MV-4-11 (cell line): ENCODE results near the gene RAB26.

Experiments
- DNase-seq: peaks from one replicate; lab custom pipeline; 2025; lab: John Stamatoyannopoulos, UW

The RAB26 gene

DNA sequence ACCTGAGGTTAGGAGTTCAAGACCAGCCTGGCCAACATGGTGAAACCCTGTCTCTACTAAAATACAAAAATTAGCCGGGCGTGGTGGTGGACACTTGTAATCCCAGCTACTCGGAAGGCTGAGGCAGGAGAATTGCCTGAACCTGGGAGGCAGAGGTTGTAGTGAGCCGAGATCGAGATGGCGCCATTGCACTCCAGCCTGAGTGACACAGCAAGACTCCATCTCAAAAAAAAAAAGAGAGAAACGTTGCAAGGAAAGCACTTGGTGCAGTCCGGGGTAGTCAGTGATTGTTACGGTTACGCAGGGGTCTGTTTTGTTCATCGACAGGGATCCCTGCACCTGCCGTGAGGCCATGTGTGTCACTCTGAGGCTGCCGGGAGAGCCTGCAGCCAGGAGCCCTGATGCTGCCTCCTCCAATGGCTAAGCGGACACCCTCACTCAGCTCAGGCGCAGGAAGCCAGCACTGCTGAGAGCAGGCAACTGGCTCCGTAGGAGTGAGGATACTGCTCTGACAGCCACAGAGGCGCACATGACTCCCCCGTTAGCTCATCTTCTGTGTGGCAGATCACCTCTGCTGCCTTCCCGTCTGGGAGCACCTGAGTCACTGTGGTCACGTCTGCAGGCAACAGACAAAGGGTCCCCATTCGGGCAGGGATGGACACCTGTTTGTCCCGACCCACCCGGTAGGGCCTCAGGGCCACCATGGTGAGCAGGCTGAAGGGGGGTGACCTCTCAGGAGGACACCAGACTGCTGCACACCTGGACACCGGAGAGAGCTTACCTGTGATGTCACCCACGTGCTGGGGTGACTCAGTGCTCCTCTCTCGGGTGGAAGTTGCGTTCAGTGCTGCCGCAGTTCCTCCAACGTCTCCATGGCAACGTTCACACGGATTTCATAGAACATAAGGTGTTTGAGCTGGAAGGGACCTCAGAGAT, 5.2 kb upstream of the RAB26 start:
- no peak for DNase-seq

GRCh38 chr16:2143878-2144485, 4.4 kb upstream of the RAB26 start:
- no peak for DNase-seq

GRCh38 chr16:2145843-2146242, 2.6 kb upstream of the RAB26 start:
- no peak for DNase-seq

DNA sequence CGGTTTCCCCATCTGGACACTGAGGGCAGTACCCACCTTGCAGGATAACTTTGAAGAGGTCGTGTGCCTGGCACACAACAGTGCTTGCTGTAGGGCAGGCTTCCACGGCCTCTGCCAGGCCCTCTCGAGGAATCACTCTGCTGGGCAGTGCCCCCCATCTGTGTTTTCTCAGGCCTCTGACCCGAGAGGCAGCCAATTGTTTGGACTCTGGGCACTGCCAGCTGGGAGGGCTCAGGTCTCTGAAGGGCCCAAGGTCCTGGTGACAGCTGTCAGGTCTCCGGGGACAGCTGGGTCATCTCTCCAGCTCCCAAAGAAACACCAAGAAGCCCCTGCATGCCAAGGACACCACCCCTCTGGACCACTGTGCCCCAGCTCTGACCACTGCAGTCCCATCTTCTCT, 1.0 kb upstream of the RAB26 start:
- no peak for DNase-seq

DNA sequence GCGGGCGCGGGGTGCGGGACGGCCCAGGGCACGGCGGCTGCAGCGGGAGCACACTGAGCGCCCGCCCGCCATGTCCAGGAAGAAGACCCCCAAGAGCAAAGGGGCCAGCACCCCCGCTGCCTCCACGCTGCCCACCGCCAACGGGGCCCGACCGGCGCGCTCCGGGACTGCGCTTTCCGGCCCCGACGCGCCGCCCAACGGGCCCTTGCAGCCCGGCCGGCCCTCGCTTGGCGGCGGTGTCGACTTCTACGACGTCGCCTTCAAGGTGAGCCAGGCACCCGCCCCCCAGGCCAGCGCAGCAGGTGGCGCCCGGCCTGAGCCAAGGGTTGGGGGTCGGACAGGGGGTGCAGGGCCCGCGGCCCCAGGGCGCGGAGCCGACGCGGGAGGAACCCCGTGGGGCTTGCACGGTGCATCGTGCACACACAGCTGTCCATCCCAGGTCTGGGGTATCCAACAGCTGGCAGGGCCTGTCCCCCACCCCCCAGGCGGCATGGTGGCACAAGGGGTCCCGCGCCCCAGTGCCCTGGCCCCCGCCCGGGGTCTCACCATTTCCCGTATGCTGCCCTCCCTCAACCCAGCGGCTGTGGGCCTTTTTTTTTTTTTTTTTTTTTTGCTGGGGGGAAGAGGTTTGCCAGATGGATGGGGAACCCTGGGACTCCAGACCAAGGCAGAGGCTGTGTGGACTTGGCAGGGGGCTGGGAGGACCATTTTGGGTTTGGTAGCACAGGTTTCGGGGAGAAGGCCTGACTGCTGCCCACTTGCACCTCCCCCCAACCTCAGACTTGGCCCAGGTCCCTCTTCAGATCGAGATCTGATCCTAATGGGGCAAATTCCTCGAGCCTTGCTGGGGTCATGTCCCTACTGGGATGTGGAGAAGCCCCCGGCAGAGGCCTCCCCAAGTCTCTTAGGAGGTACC, 547 bp downstream of the RAB26 start:
- no peak for DNase-seq

DNA sequence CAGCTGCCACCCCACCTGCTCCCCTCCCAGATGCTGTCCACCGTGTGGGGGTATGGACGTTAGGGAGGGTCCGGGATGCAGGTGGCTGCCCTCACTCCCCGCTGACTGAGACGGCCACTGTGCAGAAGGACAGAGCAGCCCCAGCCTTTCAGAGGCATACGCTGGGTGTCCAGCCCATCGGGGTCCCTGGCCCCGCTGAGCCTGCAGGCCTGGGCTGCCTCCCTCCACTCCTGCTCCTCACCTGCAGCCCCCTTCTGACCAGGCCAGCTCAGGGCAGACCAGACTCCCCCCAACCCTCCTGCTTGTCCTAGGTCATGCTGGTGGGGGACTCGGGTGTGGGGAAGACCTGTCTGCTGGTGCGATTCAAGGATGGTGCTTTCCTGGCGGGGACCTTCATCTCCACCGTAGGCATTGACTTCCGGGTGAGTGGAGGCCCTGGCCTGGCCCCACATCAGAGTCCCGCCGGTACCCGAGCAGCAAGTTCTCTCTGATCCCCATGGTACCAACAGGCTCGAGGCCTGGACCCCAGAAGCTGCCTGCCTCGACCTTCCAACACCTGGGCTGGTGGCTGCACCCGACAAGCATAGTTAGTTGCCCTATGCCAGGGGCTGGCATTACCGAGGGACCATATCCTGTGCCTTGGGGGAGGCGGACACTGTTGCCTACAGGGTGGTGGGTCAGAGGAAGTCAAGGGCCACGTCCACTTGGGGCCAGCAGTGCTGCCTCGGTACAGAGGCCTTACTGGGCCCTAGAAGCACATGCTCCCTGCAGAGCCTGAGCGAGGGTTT, 1.4 kb downstream of the RAB26 start:
- DNase-seq: no peak

GRCh38 chr16:2150418-2151187, 2.2 kb downstream of the RAB26 start:
- peak; percentile 40 for DNase-seq

DNA sequence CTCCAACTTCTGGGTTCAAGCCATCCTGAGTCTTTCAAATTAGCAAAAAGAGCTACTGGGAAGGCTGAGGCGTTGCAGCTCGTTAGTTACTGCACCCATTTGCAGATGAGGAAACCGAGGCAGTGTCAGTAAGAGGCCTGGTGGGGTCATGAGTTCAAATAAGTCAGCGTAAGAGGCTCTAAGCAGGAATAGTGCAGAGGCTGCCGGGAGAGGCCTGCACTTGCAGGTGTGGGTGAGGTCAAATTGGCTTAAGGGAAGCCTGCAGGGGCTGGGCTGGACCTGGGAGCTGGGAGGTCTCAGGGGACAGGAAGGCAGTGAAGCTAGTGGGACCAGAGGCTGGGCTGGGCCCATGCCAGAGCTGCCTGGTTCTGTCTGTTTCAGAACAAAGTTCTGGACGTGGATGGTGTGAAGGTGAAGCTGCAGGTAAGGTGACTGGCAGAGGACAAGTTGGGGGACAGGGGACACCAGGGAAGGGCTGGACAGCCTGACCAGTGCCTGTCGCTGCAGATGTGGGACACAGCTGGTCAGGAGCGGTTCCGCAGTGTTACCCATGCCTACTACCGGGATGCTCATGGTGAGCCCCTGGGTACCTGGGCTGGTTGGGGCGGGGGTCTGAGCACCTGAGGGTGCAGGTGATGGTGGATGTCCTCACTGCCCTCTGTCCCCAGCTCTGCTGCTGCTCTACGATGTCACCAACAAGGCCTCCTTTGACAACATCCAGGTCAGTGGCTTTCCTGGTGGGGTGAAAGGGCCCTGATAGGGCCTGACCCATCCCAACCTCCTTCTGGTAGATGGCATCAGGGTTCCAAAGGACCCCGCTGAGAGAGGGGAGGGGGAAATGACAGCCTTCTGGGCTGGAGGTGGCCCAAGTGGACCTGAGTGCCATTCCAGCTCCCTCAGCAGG, 3.0 kb downstream of the RAB26 start:
- peak; percentile 41 for DNase-seq

DNA sequence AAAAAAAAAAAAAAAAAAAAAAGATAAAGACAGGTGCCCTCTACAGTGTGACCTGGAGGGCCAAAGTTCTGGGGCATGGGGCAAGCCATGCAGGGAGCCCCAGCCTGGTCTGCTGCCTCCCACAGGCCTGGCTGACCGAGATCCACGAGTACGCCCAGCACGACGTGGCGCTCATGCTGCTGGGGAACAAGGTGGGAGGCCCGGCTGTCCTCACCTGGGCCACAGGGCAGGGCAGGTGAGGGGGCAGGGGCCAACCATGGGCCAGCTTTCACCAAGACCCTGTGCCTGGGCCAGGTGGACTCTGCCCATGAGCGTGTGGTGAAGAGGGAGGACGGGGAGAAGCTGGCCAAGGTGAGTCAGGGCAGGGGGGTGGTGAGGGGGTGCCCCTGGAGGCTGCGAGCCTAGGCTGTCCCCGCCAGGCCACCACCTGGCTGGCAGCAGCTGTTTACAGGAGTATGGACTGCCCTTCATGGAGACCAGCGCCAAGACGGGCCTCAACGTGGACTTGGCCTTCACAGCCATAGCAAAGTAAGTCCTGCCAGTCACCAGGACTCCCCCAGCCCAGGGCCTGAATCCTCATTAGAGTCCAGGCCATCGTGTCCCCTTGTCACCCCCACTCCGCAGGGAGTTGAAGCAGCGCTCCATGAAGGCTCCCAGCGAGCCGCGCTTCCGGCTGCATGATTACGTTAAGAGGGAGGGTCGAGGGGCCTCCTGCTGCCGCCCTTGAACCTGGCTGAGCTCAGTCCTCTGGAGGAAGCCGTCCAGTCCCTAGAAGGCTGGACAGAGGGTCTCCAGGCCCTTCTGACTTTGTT, 4.5 kb downstream of the RAB26 start:
- peak; percentile 19 for DNase-seq

- no peak for DNase-seq
These were observed 6.2 kb downstream of the RAB26 start for GRCh38 chr16:2154533-2155090.

GRCh38 chr16:2155091-2155950, 6.9 kb downstream of the RAB26 start, which contains the start of gene TRAF7:
TRAF7 (plus strand) TSS chr16:2155782; CDS start chr16:2163921, 8,139 bp downstream.
- peak; percentile 100 for DNase-seq

DNA sequence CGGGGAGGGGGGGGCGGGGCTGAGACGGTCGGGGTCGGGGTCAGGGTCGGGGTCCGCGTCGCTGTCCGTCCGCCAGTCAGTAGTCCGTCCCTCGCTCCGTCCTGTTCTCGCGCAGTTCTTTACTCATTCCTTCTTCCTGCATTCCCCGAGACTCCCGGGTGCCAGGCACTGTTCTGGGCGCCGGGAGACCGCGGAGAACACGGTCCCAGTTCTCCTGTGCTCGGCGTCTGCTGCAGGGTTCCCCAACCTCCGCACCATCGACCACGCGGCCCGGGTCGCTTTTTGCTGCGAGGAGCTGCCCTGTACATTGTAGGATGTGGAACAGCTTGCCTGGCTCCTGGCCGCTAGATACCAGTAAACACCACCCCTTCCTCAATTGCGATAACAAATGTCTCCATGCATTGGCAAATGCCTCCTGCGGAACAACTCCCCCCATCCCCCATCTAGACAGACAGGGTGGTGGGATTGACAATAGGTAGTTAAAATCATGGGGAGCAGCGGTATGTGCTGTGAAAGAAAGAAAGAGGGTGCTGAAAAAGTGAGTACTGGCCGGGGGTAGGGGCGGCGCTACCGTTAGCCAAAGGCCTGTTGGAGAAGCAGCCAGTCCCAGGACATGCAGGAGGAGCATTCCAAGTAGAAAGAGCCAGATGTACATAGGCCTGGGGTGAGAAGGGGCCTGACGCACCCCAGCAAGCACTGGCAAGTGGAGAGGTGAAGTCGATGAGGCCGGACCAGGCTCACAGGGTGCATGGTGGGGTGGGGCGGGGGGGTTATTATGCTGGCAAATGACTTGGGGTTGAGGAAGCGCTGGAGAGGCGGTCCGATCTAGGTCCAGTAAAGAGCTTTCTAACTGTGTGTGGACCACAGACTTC, 7.8 kb downstream of the RAB26 start:
- DNase-seq: peak; percentile 38

DNA sequence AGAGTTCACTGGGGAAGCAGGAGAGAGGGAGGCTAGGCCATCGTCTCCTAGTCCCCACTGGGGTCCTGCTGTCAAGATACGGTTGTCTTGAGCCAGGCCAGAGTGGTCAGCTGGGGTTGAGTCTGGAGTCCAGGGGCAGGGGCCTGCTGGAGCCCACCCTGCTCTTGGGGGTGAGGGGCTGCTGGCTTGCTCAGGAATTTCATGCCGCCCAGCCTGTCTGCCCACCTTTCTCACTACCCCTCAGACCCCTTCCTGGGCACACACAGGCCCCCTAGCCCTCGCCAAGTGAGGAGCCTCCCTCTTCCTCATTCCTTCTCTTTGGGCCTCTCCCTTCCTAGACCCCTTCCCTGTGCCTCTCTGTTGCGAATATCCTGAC, 8.4 kb downstream of the RAB26 start:
- no peak for DNase-seq

GRCh38 chr16:2157480-2158261, 9.2 kb downstream of the RAB26 start:
- no peak for DNase-seq

- no peak for DNase-seq
These were observed 9.8 kb downstream of the RAB26 start for GRCh38 chr16:2158262-2158638.
